Neural cell (in vitro differentiated cells): ENCODE data around the gene SLC22A2. TPM values are rescaled to one million over a fixed set of nuclear protein-coding genes. Genes with fewer than 3 reads are reported as not detected.

Experiments
- H2AFZ ChIP-seq: fragments of 200-600, 300-800 bp; sonication (generic), shearing (Covaris generic); 2 replicates; pipeline ENCODE4 v1.6.0; 2014; ENCODE audit warnings: low read depth, mild to moderate bottlenecking, antibody characterized with exemption, low read length, moderate library complexity
- H3F3A ChIP-seq: fragments of 200-600 bp; shearing (Covaris generic); 2 replicates; pipeline ENCODE4 v1.6.1; 2016; ENCODE audit warnings: mild to moderate bottlenecking, moderate library complexity, mixed read lengths, antibody characterized with exemption, low read length; ENCODE audit not compliant: insufficient read depth, poor library complexity, severe bottlenecking
- H3K27ac ChIP-seq: fragments of 200-600, 300-800 bp; sonication (generic), shearing (Covaris generic); 2 replicates; pipeline ENCODE4 v1.5.1; 2014; ENCODE audit warnings: mild to moderate bottlenecking, low read length, moderate library complexity
- H3K27me3 ChIP-seq: fragments of 300-800, 200-600 bp; sonication (generic), shearing (Covaris generic); 2 replicates; pipeline ENCODE4 v1.6.0; 2014; ENCODE audit warnings: mild to moderate bottlenecking, low read depth, low read length, moderate library complexity; ENCODE audit not compliant: insufficient read depth
- H3K36me3 ChIP-seq: fragments of 300-800, 200-600 bp; sonication (generic), shearing (Covaris generic); 2 replicates; pipeline ENCODE4 v1.5.1; 2014; ENCODE audit warnings: mild to moderate bottlenecking, antibody characterized with exemption, low read length, moderate library complexity; ENCODE audit not compliant: insufficient read depth
- H3K4me2 ChIP-seq: fragments of 300-800, 200-600 bp; sonication (generic), shearing (Covaris generic); 2 replicates; pipeline ENCODE4 v1.6.0; 2014; ENCODE audit warnings: mild to moderate bottlenecking, low read length
- H3K4me3 ChIP-seq: fragments of 300-800, 200-600 bp; sonication (generic), shearing (Covaris generic); 2 replicates; pipeline ENCODE4 v1.5.1; 2014; ENCODE audit warnings: mild to moderate bottlenecking, low read length, moderate library complexity
- H3K79me2 ChIP-seq: fragments of 200-600 bp; shearing (Covaris generic); replicated peaks from 2 replicates; pipeline ENCODE4 v1.6.0; 2014; ENCODE audit warnings: mild to moderate bottlenecking, low read length, moderate library complexity; ENCODE audit not compliant: insufficient read depth
- H3K9ac ChIP-seq: fragments of 300-800, 200-600 bp; sonication (generic), shearing (Covaris generic); 2 replicates; pipeline ENCODE4 v1.6.1; 2016; ENCODE audit warnings: mild to moderate bottlenecking, low read length, mixed read lengths
- H3K9me2 ChIP-seq: fragments of 200-600 bp; shearing (Covaris generic); 2 replicates; pipeline ENCODE4 v1.6.1; 2016; ENCODE audit warnings: mild to moderate bottlenecking, low read length, mixed read lengths; ENCODE audit not compliant: insufficient read depth
- H3K9me3 ChIP-seq: fragments of 200-600, 300-800 bp; sonication (generic), shearing (Covaris generic); 2 replicates; pipeline ENCODE4 v1.6.1; 2016; ENCODE audit warnings: mild to moderate bottlenecking, mixed run types, low read length, moderate library complexity, mixed read lengths
- H4K20me1 ChIP-seq: fragments of 200-600 bp; shearing (Covaris generic); 2 replicates; pipeline ENCODE4 v1.6.1; 2016; ENCODE audit warnings: mild to moderate bottlenecking, mixed run types; ENCODE audit not compliant: insufficient read depth
- EP300 ChIP-seq: fragments of 450-650 bp; conservative IDR thresholded peaks from 2 replicates; pipeline ENCODE4 v1.6.1; 2014; ENCODE audit warnings: antibody characterized with exemption, mild to moderate bottlenecking, moderate library complexity; ENCODE audit not compliant: poor library complexity, severe bottlenecking
- EZH2 ChIP-seq: fragments of 200-600, 300-800 bp; shearing (Covaris generic), sonication (generic); IDR thresholded peaks from 2 replicates; pipeline ENCODE4 v1.6.1; 2014; ENCODE audit warnings: antibody characterized with exemption, low read length, borderline replicate concordance, mild to moderate bottlenecking; ENCODE audit not compliant: insufficient read depth, poor library complexity, severe bottlenecking
- MXI1 ChIP-seq: fragments of 450-650 bp; conservative IDR thresholded peaks from 2 replicates; pipeline ENCODE4 v1.6.1; 2014; ENCODE audit warnings: antibody characterized with exemption, mild to moderate bottlenecking; ENCODE audit not compliant: poor library complexity, severe bottlenecking
- POLR2AphosphoS5 ChIP-seq: IDR thresholded peaks from 2 replicates; pipeline ENCODE4 v1.6.1; 2012
- RAD21 ChIP-seq: fragments of 450-650 bp; conservative IDR thresholded peaks from 2 replicates; pipeline ENCODE4 v1.6.1; 2014; ENCODE audit warnings: antibody characterized with exemption, mild to moderate bottlenecking, moderate library complexity
- REST ChIP-seq: IDR thresholded peaks from 2 replicates; pipeline ENCODE4 v1.6.1; 2012; ENCODE audit warnings: borderline replicate concordance
- SMC3 ChIP-seq: fragments of 450-650 bp; conservative IDR thresholded peaks from 2 replicates; pipeline ENCODE4 v1.6.1; 2014; ENCODE audit warnings: antibody characterized with exemption, mild to moderate bottlenecking, moderate library complexity; ENCODE audit not compliant: poor library complexity
- TAF1 ChIP-seq: IDR thresholded peaks from 2 replicates; pipeline ENCODE4 v1.6.1; 2012; ENCODE audit warnings: low read depth
- polyA plus RNA-seq: library from polyadenylated mRNA; depleted of rRNA; stranded (reverse); fragments of >200 nt; gene quantifications from 2 replicates; pipeline ENCODE4 v1.2.3, GENCODE V29; 2014
- TF ChIP-seq, protein P1 (sequence below): fragments of 450-650 bp; IDR thresholded peaks from 2 replicates; pipeline ENCODE4 v1.5.1; 2014; ENCODE audit warnings: antibody characterized with exemption, mild to moderate bottlenecking, moderate library complexity; ENCODE audit not compliant: poor library complexity, severe bottlenecking

The SLC22A2 gene
- polyA plus RNA-seq, 1 donor from 2014 or later, result not detected

DNA sequence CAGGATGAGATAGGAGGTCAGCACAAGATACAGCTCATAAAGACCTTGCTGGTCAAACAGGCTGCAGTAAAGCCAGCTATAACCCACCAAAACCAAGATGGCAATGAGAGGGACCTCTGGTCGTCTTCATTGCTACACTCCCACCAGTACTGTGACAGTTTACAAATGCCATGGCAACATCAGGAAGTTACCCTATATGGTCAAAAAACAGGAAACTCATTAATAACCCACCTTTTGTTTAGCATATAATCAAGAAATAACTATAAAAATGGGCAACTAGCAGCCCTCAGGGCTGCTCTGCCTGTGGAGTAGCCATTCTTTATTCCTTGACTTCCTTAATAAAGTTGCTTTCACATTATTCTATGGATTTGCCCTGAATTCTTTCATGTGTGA, 30.9 kb downstream of the SLC22A2 start:
- Histone ChIP-seq H2AFZ (no peak overlapping the region), H3K9ac (no peak overlapping the region), H3K4me2 (no peak overlapping the region), H3K27me3 (no peaks in the 10 kb centered on the region), H3K79me2 (no peaks in the 10 kb centered on the region), H3K4me3 (no peak overlapping the region), H4K20me1 (no peaks in the 10 kb centered on the region), H3K9me3 (no peaks in the 10 kb centered on the region), H3K9me2 (no peaks in the 10 kb centered on the region), H3K27ac (no peak overlapping the region), H3K36me3 (no peaks in the 10 kb centered on the region), H3F3A (no peaks in the 10 kb centered on the region)
- TF ChIP-seq REST (no peak), EZH2 (no peak), EP300 (no peak), POLR2AphosphoS5 (no peak), TAF1 (no peak), MXI1 (no peak), RAD21 (no peak), SMC3 (no peak)
- TF ChIP-seq, protein P1, sequence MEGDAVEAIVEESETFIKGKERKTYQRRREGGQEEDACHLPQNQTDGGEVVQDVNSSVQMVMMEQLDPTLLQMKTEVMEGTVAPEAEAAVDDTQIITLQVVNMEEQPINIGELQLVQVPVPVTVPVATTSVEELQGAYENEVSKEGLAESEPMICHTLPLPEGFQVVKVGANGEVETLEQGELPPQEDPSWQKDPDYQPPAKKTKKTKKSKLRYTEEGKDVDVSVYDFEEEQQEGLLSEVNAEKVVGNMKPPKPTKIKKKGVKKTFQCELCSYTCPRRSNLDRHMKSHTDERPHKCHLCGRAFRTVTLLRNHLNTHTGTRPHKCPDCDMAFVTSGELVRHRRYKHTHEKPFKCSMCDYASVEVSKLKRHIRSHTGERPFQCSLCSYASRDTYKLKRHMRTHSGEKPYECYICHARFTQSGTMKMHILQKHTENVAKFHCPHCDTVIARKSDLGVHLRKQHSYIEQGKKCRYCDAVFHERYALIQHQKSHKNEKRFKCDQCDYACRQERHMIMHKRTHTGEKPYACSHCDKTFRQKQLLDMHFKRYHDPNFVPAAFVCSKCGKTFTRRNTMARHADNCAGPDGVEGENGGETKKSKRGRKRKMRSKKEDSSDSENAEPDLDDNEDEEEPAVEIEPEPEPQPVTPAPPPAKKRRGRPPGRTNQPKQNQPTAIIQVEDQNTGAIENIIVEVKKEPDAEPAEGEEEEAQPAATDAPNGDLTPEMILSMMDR, result no peak

GRCh38 chr6:160227038-160227768, 31.4 kb downstream of the SLC22A2 start:
- no peak overlapping the region for H3K4me2 ChIP-seq
- no peak overlapping the region for H3K27ac ChIP-seq
- no peaks in the 10 kb centered on the region for H3K9me3 ChIP-seq
- H3K27me3 ChIP-seq, result no peaks in the 10 kb centered on the region
- TF ChIP-seq POLR2AphosphoS5, result no peak
- TF ChIP-seq SMC3, result no peak
- TF ChIP-seq RAD21, result no peak
- TF ChIP-seq, protein P1, result no peak
- no peak for TF ChIP-seq EZH2
- no peak for TF ChIP-seq REST
- TF ChIP-seq MXI1, result no peak
- no peak for TF ChIP-seq TAF1
- TF ChIP-seq EP300, result no peak
- no peak overlapping the region for H2AFZ ChIP-seq
- no peaks in the 10 kb centered on the region for H3K79me2 ChIP-seq
- H3F3A ChIP-seq, result no peaks in the 10 kb centered on the region
- no peaks in the 10 kb centered on the region for H4K20me1 ChIP-seq
- no peaks in the 10 kb centered on the region for H3K36me3 ChIP-seq
- no peak overlapping the region for H3K4me3 ChIP-seq
- H3K9ac ChIP-seq, result no peak overlapping the region
- no peaks in the 10 kb centered on the region for H3K9me2 ChIP-seq
